Sigmoid colon (tissue), 7 donors: ENCODE measurements around the gene DNAH9. TPM values are rescaled to one million over a fixed set of nuclear protein-coding genes. Genes with fewer than 3 reads are reported as not detected.

ENCODE experiments used
- DNase-seq: peaks from one replicate; pipeline ENCODE4 v3.0.0-alpha.2; 2019
- H3K27ac ChIP-seq, 4 donors: fragments of 200-600 bp; sonication (generic); one replicate each; pipeline ENCODE4 v1.5.1; 2016 to 2019; ENCODE audit warnings: mild to moderate bottlenecking in 1 of 4
- H3K27me3 ChIP-seq, 3 donors: fragments of 200-600 bp; sonication (generic); one replicate each; pipeline ENCODE4 v1.5.1; 2019; ENCODE audit warnings: mild to moderate bottlenecking in 1 of 3
- H3K36me3 ChIP-seq, 4 donors: fragments of 200-600 bp; sonication (generic); one replicate each; pipeline ENCODE4 v1.5.1; 2016 to 2019
- H3K4me1 ChIP-seq, 4 donors: fragments of 200-600 bp; sonication (generic); one replicate each; pipeline ENCODE4 v1.5.1; 2017 to 2019
- H3K4me3 ChIP-seq, 4 donors: fragments of 200-600 bp; sonication (generic); one replicate each; pipeline ENCODE4 v1.5.1; 2017 to 2019; ENCODE audit warnings: mild to moderate bottlenecking in 2 of 4, moderate library complexity in 1 of 4
- H3K9me3 ChIP-seq, 4 donors: fragments of 200-600 bp in 3 of 4; sonication (generic) in 3 of 4; one replicate each; pipeline versions ENCODE4 v1.5.1 to v1.6.1; 2013 to 2019
- CTCF ChIP-seq, 4 experiments: fragments of 450-650 bp in 3 of 4; fragments of 200-600 bp in 1 of 4; IDR thresholded peaks; one replicate each; pipeline ENCODE4 v1.5.1; 2016 to 2019; ENCODE audit warnings: antibody characterized with exemption in 4 of 4, mild to moderate bottlenecking in 3 of 4, moderate library complexity in 2 of 4
- EP300 ChIP-seq, 4 donors: sonication (generic); formaldehyde crosslinking; IDR thresholded peaks; one replicate each; pipeline ENCODE4 v1.6.1; 2017; ENCODE audit warnings: antibody characterized with exemption in 4 of 4
- POLR2A ChIP-seq, 2 donors: fragments of 450-650 bp; IDR thresholded peaks; one replicate each; pipeline ENCODE4 v1.6.1; 2016; ENCODE audit warnings: antibody characterized with exemption in 2 of 2, mild to moderate bottlenecking in 2 of 2, moderate library complexity in 2 of 2
- POLR2AphosphoS5 ChIP-seq, 4 donors: sonication (generic); formaldehyde crosslinking; IDR thresholded peaks; one replicate each; pipeline ENCODE4 v1.6.1; 2017; ENCODE audit warnings: antibody characterized with exemption in 4 of 4
- WGBS, 2 donors: extraction: QIAGEN DNeasy Blood & Tissue Kit; methylation state at CpG; one replicate each; pipeline ENCODE4 v1.1.7; 2013; 5-methylcytosine and 5-hydroxymethylcytosine counted together
- intact Hi-C: fragments of 100-400 bp; cut with DNase I; formaldehyde crosslinking; loops from one replicate; pipeline ENCODE4 v1.15.1; 2023
- polyA plus RNA-seq, 3 donors: library from polyadenylated mRNA; stranded (reverse); fragments of 200-250 nt; gene quantifications; one replicate each; pipeline ENCODE4 v1.2.3, GENCODE V29; 2013
- total RNA-seq, 4 donors: library from RNA; depleted of rRNA; stranded (reverse); fragments of >200 nt; gene quantifications; one replicate each; pipeline ENCODE4 v1.1.0, GENCODE V29; 2016
- donor health status: healthy with polysubstance abuse.
- donor health status: Bipolar disorder and iron deficiency.
- donor health status: healthy.

DNAH9 gene
- total and polyA plus RNA-seq, 7 donors: under 0.01 to 3.0 (median 0.27) TPM; not detected in 2

- DNase-seq: no peak
- 31 to 57% methylated on average over 2 of the region's 2 CpGs for WGBS, 2 donors
- intact Hi-C loops: no loop called here
- H3K27me3 ChIP-seq: no peaks in the 10 kb centered on the region
- H3K4me1 ChIP-seq: no peaks in the 10 kb centered on the region
- TF ChIP-seq CTCF (IDR thresholded peaks at IDR 0.05): no peak
- TF ChIP-seq POLR2AphosphoS5 (IDR thresholded peaks at IDR 0.05): no peak
- TF ChIP-seq POLR2A (IDR thresholded peaks at IDR 0.05): no peak
- TF ChIP-seq EP300 (IDR thresholded peaks at IDR 0.05): no peak
- H3K9me3 ChIP-seq: no peaks in the 10 kb centered on the region
- no peak overlapping the region for H3K27ac ChIP-seq
- no peak overlapping the region for H3K4me3 ChIP-seq
- no peaks in the 10 kb centered on the region for H3K36me3 ChIP-seq
Observed at GRCh38 chr17:11720816-11721215, 122.5 kb downstream of the DNAH9 start.

- Histone ChIP-seq H3K36me3 (no peaks in the 10 kb centered on the region), H3K27me3 (no peaks in the 10 kb centered on the region), H3K4me1 (no peaks in the 10 kb centered on the region), H3K27ac (no peak overlapping the region), H3K9me3 (no peaks in the 10 kb centered on the region), H3K4me3 (no peak overlapping the region)
- intact Hi-C loops: no loop called here
- no peak for DNase-seq
- no peak for TF ChIP-seq EP300 (IDR thresholded peaks at IDR 0.05)
- no peak for TF ChIP-seq POLR2A (IDR thresholded peaks at IDR 0.05)
- no peak for TF ChIP-seq CTCF (IDR thresholded peaks at IDR 0.05)
- no peak for TF ChIP-seq POLR2AphosphoS5 (IDR thresholded peaks at IDR 0.05)
- WGBS, 2 donors: 92 to 95% methylated on average over 3 of the region's 3 CpGs
Observed at GRCh38 chr17:11730747-11731146, 132.5 kb downstream of the DNAH9 start.

- H3K9me3 ChIP-seq: no peaks in the 10 kb centered on the region
- no peak for DNase-seq
- H3K36me3 ChIP-seq: no peaks in the 10 kb centered on the region
- intact Hi-C loops: no loop called here
- no peaks in the 10 kb centered on the region for H3K27me3 ChIP-seq
- WGBS, 2 donors: 75 to 78% methylated on average over 15 of the region's 15 CpGs
- H3K4me3 ChIP-seq: no peak overlapping the region
- no peaks in the 10 kb centered on the region for H3K4me1 ChIP-seq
- no peak overlapping the region for H3K27ac ChIP-seq
- TF ChIP-seq EP300 (IDR thresholded peaks at IDR 0.05) (no peak), CTCF (IDR thresholded peaks at IDR 0.05) (no peak), POLR2A (IDR thresholded peaks at IDR 0.05) (no peak), POLR2AphosphoS5 (IDR thresholded peaks at IDR 0.05) (no peak)
Observed at GRCh38 chr17:11736613-11737312, 138.5 kb downstream of the DNAH9 start.

GRCh38 chr17:11737313-11737679 is 139.0 kb downstream of the DNAH9 start:
- no peak overlapping the region for H3K4me3 ChIP-seq
- DNase-seq: no peak
- no peaks in the 10 kb centered on the region for H3K36me3 ChIP-seq
- intact Hi-C loops: no loop called here
- H3K4me1 ChIP-seq: no peaks in the 10 kb centered on the region
- TF ChIP-seq CTCF (IDR thresholded peaks at IDR 0.05): no peak
- H3K27ac ChIP-seq: no peak overlapping the region
- H3K27me3 ChIP-seq: no peaks in the 10 kb centered on the region
- no peaks in the 10 kb centered on the region for H3K9me3 ChIP-seq
- WGBS, 2 donors: 75 to 80% methylated on average over 5 of the region's 5 CpGs

- Histone ChIP-seq H3K9me3 (no peaks in the 10 kb centered on the region), H3K27ac (no peak overlapping the region), H3K4me1 (no peaks in the 10 kb centered on the region), H3K4me3 (no peak overlapping the region), H3K27me3 (no peaks in the 10 kb centered on the region), H3K36me3 (no peaks in the 10 kb centered on the region)
- intact Hi-C loops: no loop called here
- no peak for DNase-seq
- TF ChIP-seq POLR2AphosphoS5 (IDR thresholded peaks at IDR 0.05) (no peak), EP300 (IDR thresholded peaks at IDR 0.05) (no peak), POLR2A (IDR thresholded peaks at IDR 0.05) (no peak), CTCF (IDR thresholded peaks at IDR 0.05) (no peak)
- 88 to 89% methylated on average over 6 of the region's 6 CpGs for WGBS, 2 donors
Observed at GRCh38 chr17:11738151-11738550, 139.9 kb downstream of the DNAH9 start.
